Effector memory CD8-positive, alpha-beta T cell (primary cell): ENCODE results near the gene TUBGCP4.

ENCODE experiments used
- ATAC-seq: fragments of 150-1000 bp; cut with Tn5 transposase; replicated peaks from 2 replicates; pipeline ENCODE4 v1.10.0; 2021; ENCODE audit warnings: mild to moderate bottlenecking, moderate library complexity
- DNase-seq, 3 experiments: peaks; one replicate each; pipeline ENCODE4 v3.0.0; 2021
- H3K27ac Mint-ChIP-seq, 2 donors: one replicate each; pipeline ENCODE4 v1.8.0; 2022; ENCODE audit warnings: mild to moderate bottlenecking in 2 of 2, mixed read lengths in 2 of 2, moderate library complexity in 2 of 2
- H3K27me3 Mint-ChIP-seq, 2 donors: one replicate each; pipeline ENCODE4 v1.8.0; 2022; ENCODE audit warnings: mixed read lengths in 2 of 2
- H3K36me3 Mint-ChIP-seq: one replicate; pipeline ENCODE4 v1.8.0; 2022; ENCODE audit warnings: mild to moderate bottlenecking, moderate library complexity, mixed read lengths; ENCODE audit not compliant: insufficient read depth
- H3K4me1 Mint-ChIP-seq, 2 donors: one replicate each; pipeline ENCODE4 v1.8.0; 2022; ENCODE audit warnings: low read depth in 2 of 2, mixed read lengths in 2 of 2
- H3K4me3 Mint-ChIP-seq, 2 donors: one replicate each; pipeline ENCODE4 v1.8.0; 2022; ENCODE audit warnings: mild to moderate bottlenecking in 2 of 2, mixed read lengths in 2 of 2, moderate library complexity in 2 of 2
- H3K9me3 Mint-ChIP-seq, 2 donors: one replicate each; pipeline ENCODE4 v1.8.0; 2022; ENCODE audit warnings: mixed read lengths in 2 of 2

TUBGCP4 gene

GRCh38 chr15:43410572-43411214, 39.8 kb downstream of the TUBGCP4 start:
- H3K36me3 Mint-ChIP-seq = peaks cover 39% of the 10 kb centered on the region
- ATAC-seq (no peak), DNase-seq (no peak)
- peaks cover 0 to 4% of the 10 kb centered on the region in 2 donors for H3K4me1 Mint-ChIP-seq
- H3K9me3 Mint-ChIP-seq = no peaks in the 10 kb centered on the region
- H3K4me3 Mint-ChIP-seq = no peak overlapping the region
- peak overlapping the region; percentile 39 for H3K27ac Mint-ChIP-seq
- no peaks in the 10 kb centered on the region for H3K27me3 Mint-ChIP-seq

GRCh38 chr15:43412096-43412495, 41.2 kb downstream of the TUBGCP4 start:
- peak overlapping the region in 1 of 2 donors; percentile 27 for H3K27ac Mint-ChIP-seq
- DNase-seq (no peak), ATAC-seq (no peak)
- peaks cover 34% of the 10 kb centered on the region for H3K36me3 Mint-ChIP-seq
- no peaks in the 10 kb centered on the region for H3K9me3 Mint-ChIP-seq
- H3K27me3 Mint-ChIP-seq = no peaks in the 10 kb centered on the region
- peaks cover 0 to 4% of the 10 kb centered on the region in 2 donors for H3K4me1 Mint-ChIP-seq
- H3K4me3 Mint-ChIP-seq = no peak overlapping the region

GRCh38 chr15:43414196-43414595, 43.3 kb downstream of the TUBGCP4 start:
- Mint-ChIP-seq H3K27ac (peak overlapping the region in 1 of 2 donors; percentile 29), H3K4me1 (peaks cover 0 to 4% of the 10 kb centered on the region in 2 donors), H3K36me3 (peaks cover 31% of the 10 kb centered on the region), H3K9me3 (no peaks in the 10 kb centered on the region), H3K4me3 (no peak overlapping the region), H3K27me3 (no peaks in the 10 kb centered on the region)
- no peak for ATAC-seq
- DNase-seq = no peak

- Mint-ChIP-seq H3K9me3 (no peaks in the 10 kb centered on the region), H3K27me3 (no peaks in the 10 kb centered on the region), H3K4me1 (no peaks in the 10 kb centered on the region), H3K4me3 (no peak overlapping the region), H3K36me3 (peaks cover 23% of the 10 kb centered on the region), H3K27ac (no peak overlapping the region)
- DNase-seq (no peak), ATAC-seq (no peak)
Observed at GRCh38 chr15:43420435-43420834, 49.5 kb downstream of the TUBGCP4 start.

GRCh38 chr15:43420876-43421275, 50.0 kb downstream of the TUBGCP4 start:
- DNase-seq (no peak), ATAC-seq (no peak)
- Mint-ChIP-seq H3K4me1 (no peaks in the 10 kb centered on the region), H3K4me3 (no peak overlapping the region), H3K27ac (peak overlapping the region in 1 of 2 donors; percentile 46), H3K9me3 (no peaks in the 10 kb centered on the region), H3K36me3 (peaks cover 19% of the 10 kb centered on the region), H3K27me3 (no peaks in the 10 kb centered on the region)

GRCh38 chr15:43423793-43424192, 52.9 kb downstream of the TUBGCP4 start:
- no peaks in the 10 kb centered on the region for H3K9me3 Mint-ChIP-seq
- peak overlapping the region in 1 of 2 donors; percentile 9 for H3K27ac Mint-ChIP-seq
- H3K4me1 Mint-ChIP-seq = no peaks in the 10 kb centered on the region
- ATAC-seq = no peak
- no peak overlapping the region for H3K4me3 Mint-ChIP-seq
- H3K36me3 Mint-ChIP-seq = peaks cover 32% of the 10 kb centered on the region
- DNase-seq = no peak
- no peaks in the 10 kb centered on the region for H3K27me3 Mint-ChIP-seq

GRCh38 chr15:43429687-43430086, 58.8 kb downstream of the TUBGCP4 start:
- H3K9me3 Mint-ChIP-seq = no peaks in the 10 kb centered on the region
- H3K27me3 Mint-ChIP-seq = no peaks in the 10 kb centered on the region
- ATAC-seq = no peak
- DNase-seq = no peak
- H3K4me1 Mint-ChIP-seq = no peaks in the 10 kb centered on the region
- peaks cover 23% of the 10 kb centered on the region for H3K36me3 Mint-ChIP-seq
- H3K4me3 Mint-ChIP-seq = no peak overlapping the region
- no peak overlapping the region for H3K27ac Mint-ChIP-seq

GRCh38 chr15:43433165-43433564, 62.3 kb downstream of the TUBGCP4 start:
- no peak for ATAC-seq
- H3K27me3 Mint-ChIP-seq = no peaks in the 10 kb centered on the region
- no peak overlapping the region for H3K4me3 Mint-ChIP-seq
- no peak overlapping the region for H3K27ac Mint-ChIP-seq
- no peaks in the 10 kb centered on the region for H3K4me1 Mint-ChIP-seq
- DNase-seq = no peak
- H3K36me3 Mint-ChIP-seq = peaks cover 15% of the 10 kb centered on the region
- no peaks in the 10 kb centered on the region for H3K9me3 Mint-ChIP-seq

GRCh38 chr15:43433661-43434303, 62.9 kb downstream of the TUBGCP4 start:
- Mint-ChIP-seq H3K9me3 (no peaks in the 10 kb centered on the region), H3K27me3 (no peaks in the 10 kb centered on the region), H3K27ac (no peak overlapping the region), H3K4me1 (no peaks in the 10 kb centered on the region), H3K4me3 (no peak overlapping the region), H3K36me3 (peaks cover 15% of the 10 kb centered on the region)
- no peak for DNase-seq
- no peak for ATAC-seq

- DNase-seq (no peak), ATAC-seq (no peak)
- Mint-ChIP-seq H3K4me3 (no peak overlapping the region), H3K9me3 (no peaks in the 10 kb centered on the region), H3K36me3 (peaks cover 15% of the 10 kb centered on the region), H3K4me1 (no peaks in the 10 kb centered on the region), H3K27me3 (no peaks in the 10 kb centered on the region), H3K27ac (no peak overlapping the region)
Observed at GRCh38 chr15:43434446-43434845, 63.5 kb downstream of the TUBGCP4 start.

GRCh38 chr15:43436395-43436794, 65.5 kb downstream of the TUBGCP4 start:
- Mint-ChIP-seq H3K36me3 (peaks cover 21% of the 10 kb centered on the region), H3K4me3 (no peak overlapping the region), H3K4me1 (no peaks in the 10 kb centered on the region), H3K27me3 (no peaks in the 10 kb centered on the region), H3K9me3 (no peaks in the 10 kb centered on the region), H3K27ac (no peak overlapping the region)
- DNase-seq = no peak
- ATAC-seq = no peak

GRCh38 chr15:43439268-43439667, 68.4 kb downstream of the TUBGCP4 start:
- no peak overlapping the region for H3K27ac Mint-ChIP-seq
- ATAC-seq (no peak), DNase-seq (no peak)
- no peak overlapping the region for H3K4me3 Mint-ChIP-seq
- peaks cover 17% of the 10 kb centered on the region for H3K36me3 Mint-ChIP-seq
- H3K9me3 Mint-ChIP-seq = no peaks in the 10 kb centered on the region
- no peaks in the 10 kb centered on the region for H3K4me1 Mint-ChIP-seq
- H3K27me3 Mint-ChIP-seq = no peaks in the 10 kb centered on the region

GRCh38 chr15:43440721-43441281, 69.9 kb downstream of the TUBGCP4 start:
- Mint-ChIP-seq H3K27ac (no peak overlapping the region), H3K9me3 (no peaks in the 10 kb centered on the region), H3K27me3 (no peaks in the 10 kb centered on the region), H3K4me1 (no peaks in the 10 kb centered on the region), H3K36me3 (peaks cover 22% of the 10 kb centered on the region), H3K4me3 (no peak overlapping the region)
- DNase-seq (peak in 2 of 3 experiments; percentile 3 to 5), ATAC-seq (peak; percentile 64)

GRCh38 chr15:43441316-43441715, 70.4 kb downstream of the TUBGCP4 start:
- ATAC-seq = no peak
- no peaks in the 10 kb centered on the region for H3K4me1 Mint-ChIP-seq
- H3K36me3 Mint-ChIP-seq = peaks cover 19% of the 10 kb centered on the region
- H3K9me3 Mint-ChIP-seq = no peaks in the 10 kb centered on the region
- no peaks in the 10 kb centered on the region for H3K27me3 Mint-ChIP-seq
- no peak overlapping the region for H3K4me3 Mint-ChIP-seq
- DNase-seq = no peak
- H3K27ac Mint-ChIP-seq = no peak overlapping the region
